Body of pancreas (tissue), 4 donors: ENCODE data around the gene GALNT17.

Experiments
- POLR2A ChIP-seq, 3 donors: fragments of 450-650 bp; IDR thresholded peaks; one replicate each; pipeline ENCODE4 v1.6.1; 2016; ENCODE audit warnings: antibody characterized with exemption in 3 of 3, mild to moderate bottlenecking in 2 of 3
- TF ChIP-seq, protein P1 (sequence below), 7 experiments: fragments of 450-650 bp in 4 of 7; fragments of 200-600 bp in 3 of 7; sonication (generic) in 3 of 7; IDR thresholded peaks; one replicate each; pipeline ENCODE4 v1.5.1; 2016 to 2019; ENCODE audit warnings: antibody characterized with exemption in 7 of 7

DNA sequence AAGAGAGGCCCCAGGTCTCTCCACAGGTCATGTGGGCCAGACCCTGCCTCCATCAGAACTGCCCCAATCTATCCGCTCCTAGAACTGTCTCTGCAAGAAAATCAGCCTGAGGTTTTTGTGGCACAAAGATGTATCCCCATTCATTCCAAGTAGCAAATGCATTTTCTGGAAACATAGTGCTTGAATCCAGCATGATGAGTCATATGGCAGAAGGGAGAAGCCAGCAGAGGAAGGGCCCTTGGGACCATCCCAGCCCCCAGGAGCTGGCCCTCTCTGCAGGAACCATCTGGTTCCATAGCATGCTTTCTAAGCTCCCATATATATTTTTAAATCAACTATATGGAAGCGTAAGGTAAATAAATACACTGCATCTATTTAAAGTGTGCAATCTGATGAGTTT is 563.2 kb downstream of the GALNT17 start:
- TF ChIP-seq POLR2A (IDR thresholded peaks at IDR 0.05): no peak
- TF ChIP-seq, protein P1, sequence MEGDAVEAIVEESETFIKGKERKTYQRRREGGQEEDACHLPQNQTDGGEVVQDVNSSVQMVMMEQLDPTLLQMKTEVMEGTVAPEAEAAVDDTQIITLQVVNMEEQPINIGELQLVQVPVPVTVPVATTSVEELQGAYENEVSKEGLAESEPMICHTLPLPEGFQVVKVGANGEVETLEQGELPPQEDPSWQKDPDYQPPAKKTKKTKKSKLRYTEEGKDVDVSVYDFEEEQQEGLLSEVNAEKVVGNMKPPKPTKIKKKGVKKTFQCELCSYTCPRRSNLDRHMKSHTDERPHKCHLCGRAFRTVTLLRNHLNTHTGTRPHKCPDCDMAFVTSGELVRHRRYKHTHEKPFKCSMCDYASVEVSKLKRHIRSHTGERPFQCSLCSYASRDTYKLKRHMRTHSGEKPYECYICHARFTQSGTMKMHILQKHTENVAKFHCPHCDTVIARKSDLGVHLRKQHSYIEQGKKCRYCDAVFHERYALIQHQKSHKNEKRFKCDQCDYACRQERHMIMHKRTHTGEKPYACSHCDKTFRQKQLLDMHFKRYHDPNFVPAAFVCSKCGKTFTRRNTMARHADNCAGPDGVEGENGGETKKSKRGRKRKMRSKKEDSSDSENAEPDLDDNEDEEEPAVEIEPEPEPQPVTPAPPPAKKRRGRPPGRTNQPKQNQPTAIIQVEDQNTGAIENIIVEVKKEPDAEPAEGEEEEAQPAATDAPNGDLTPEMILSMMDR (IDR thresholded peaks at IDR 0.05): no peak
